H1 (cell line): ENCODE results near the gene LRRC9.

ENCODE experiments used
- CREB1 ChIP-seq: IDR thresholded peaks from 2 replicates; pipeline ENCODE4 v1.6.1; 2012; ENCODE audit warnings: inconsistent platforms
- EGR1 ChIP-seq: IDR thresholded peaks from 2 replicates; pipeline ENCODE4 v1.6.1; 2011; ENCODE audit warnings: low read depth, low read length, borderline replicate concordance
- EZH2 ChIP-seq: fragments of 200-600 bp; sonication (generic); IDR thresholded peaks from 2 replicates; pipeline ENCODE4 v1.7.1; 2012; ENCODE audit warnings: low read depth, mild to moderate bottlenecking, moderate library complexity, low read length, inconsistent platforms; ENCODE audit not compliant: severe bottlenecking
- FOSL1 ChIP-seq: IDR thresholded peaks from 2 replicates; pipeline ENCODE4 v1.6.1; 2011; ENCODE audit warnings: mild to moderate bottlenecking, low read depth, low read length, moderate library complexity; ENCODE audit not compliant: insufficient read depth
- POLR2A ChIP-seq, 2 experiments: IDR thresholded peaks; 1 replicate in 1 of 2; 2 replicates in 1 of 2; pipeline ENCODE4 v1.6.1; 2011; ENCODE audit warnings: low read depth in 2 of 2, low read length in 2 of 2, mild to moderate bottlenecking in 2 of 2; ENCODE audit errors: control extremely low read depth in 1 of 2
- POLR2AphosphoS5 ChIP-seq: IDR thresholded peaks from 2 replicates; pipeline ENCODE4 v1.6.1; 2011; ENCODE audit warnings: low read depth, low read length
- SIRT6 ChIP-seq: IDR thresholded peaks from one replicate; pipeline ENCODE4 v1.7.1; 2012; ENCODE audit warnings: low read length, inconsistent platforms
- SUZ12 ChIP-seq: fragments of 200-600 bp; sonication (generic); IDR thresholded peaks from 2 replicates; pipeline ENCODE4 v1.6.1; 2012; ENCODE audit warnings: mild to moderate bottlenecking, inconsistent platforms, low read length, moderate library complexity, mixed read lengths
- TBP ChIP-seq: IDR thresholded peaks from 2 replicates; pipeline ENCODE4 v1.6.1; 2011; ENCODE audit warnings: low read depth, low read length, improper control_type of control experiment
- YY1 ChIP-seq: IDR thresholded peaks from 2 replicates; pipeline ENCODE4 v1.6.1; 2011; ENCODE audit warnings: low read depth, mild to moderate bottlenecking, low read length
- TF ChIP-seq, protein P1 (sequence below): IDR thresholded peaks from 2 replicates; pipeline ENCODE4 v1.6.1; 2011; ENCODE audit warnings: low read depth, mild to moderate bottlenecking, low read length; ENCODE audit not compliant: insufficient read depth
- TF ChIP-seq, protein P2 (sequence below), 3 experiments: IDR thresholded peaks; 1 replicate in 2 of 3; 2 replicates in 1 of 3; pipeline versions ENCODE4 v1.5.1 to v1.6.1; 2011; ENCODE audit warnings: low read length in 3 of 3, mild to moderate bottlenecking in 3 of 3, inconsistent platforms in 2 of 3, low read depth in 1 of 3, moderate library complexity in 1 of 3; ENCODE audit not compliant: insufficient read depth in 1 of 3; ENCODE audit errors: control extremely low read depth in 1 of 3

DNA sequence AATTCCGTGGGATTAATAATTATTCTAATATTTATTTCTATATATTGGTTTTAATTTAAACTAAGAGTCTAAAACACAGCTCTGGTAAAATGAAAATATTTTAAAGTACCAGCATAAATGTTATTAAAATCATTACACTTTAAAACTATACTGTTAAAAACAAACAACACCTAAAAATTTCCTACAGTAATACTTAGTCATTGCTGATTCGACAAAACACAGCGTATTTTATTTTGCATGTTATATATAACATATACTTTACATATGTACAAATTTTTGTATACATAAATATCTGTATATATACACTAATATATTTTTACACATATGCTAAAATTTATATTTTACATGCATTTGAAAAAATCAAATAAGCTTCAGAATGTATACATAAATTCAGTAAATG, 165.7 kb downstream of the LRRC9 start:
- TF ChIP-seq, protein P1, sequence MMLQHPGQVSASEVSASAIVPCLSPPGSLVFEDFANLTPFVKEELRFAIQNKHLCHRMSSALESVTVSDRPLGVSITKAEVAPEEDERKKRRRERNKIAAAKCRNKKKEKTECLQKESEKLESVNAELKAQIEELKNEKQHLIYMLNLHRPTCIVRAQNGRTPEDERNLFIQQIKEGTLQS = no peak
- TF ChIP-seq, protein P2, sequence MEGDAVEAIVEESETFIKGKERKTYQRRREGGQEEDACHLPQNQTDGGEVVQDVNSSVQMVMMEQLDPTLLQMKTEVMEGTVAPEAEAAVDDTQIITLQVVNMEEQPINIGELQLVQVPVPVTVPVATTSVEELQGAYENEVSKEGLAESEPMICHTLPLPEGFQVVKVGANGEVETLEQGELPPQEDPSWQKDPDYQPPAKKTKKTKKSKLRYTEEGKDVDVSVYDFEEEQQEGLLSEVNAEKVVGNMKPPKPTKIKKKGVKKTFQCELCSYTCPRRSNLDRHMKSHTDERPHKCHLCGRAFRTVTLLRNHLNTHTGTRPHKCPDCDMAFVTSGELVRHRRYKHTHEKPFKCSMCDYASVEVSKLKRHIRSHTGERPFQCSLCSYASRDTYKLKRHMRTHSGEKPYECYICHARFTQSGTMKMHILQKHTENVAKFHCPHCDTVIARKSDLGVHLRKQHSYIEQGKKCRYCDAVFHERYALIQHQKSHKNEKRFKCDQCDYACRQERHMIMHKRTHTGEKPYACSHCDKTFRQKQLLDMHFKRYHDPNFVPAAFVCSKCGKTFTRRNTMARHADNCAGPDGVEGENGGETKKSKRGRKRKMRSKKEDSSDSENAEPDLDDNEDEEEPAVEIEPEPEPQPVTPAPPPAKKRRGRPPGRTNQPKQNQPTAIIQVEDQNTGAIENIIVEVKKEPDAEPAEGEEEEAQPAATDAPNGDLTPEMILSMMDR (IDR thresholded peaks at IDR 0.05; ENCODE audit: control extremely low read depth in 1 of 3, insufficient read depth in 1 of 3, low read depth in 1 of 3, low read length in 3 of 3) = no peak
- no peak for TF ChIP-seq POLR2AphosphoS5
- no peak for TF ChIP-seq EZH2
- no peak for TF ChIP-seq SUZ12
- TF ChIP-seq SIRT6 = no peak
- no peak for TF ChIP-seq POLR2A (IDR thresholded peaks at IDR 0.05; ENCODE audit: control extremely low read depth in 1 of 2, low read depth in 2 of 2, low read length in 2 of 2)
- no peak for TF ChIP-seq FOSL1
- TF ChIP-seq YY1 = no peak
- no peak for TF ChIP-seq TBP
- no peak for TF ChIP-seq EGR1
- no peak for TF ChIP-seq CREB1
